GM18499 (cell line): ENCODE results near the gene WNT3.

Experiments used
- ATAC-seq: cut with Tn5 transposase; IDR thresholded peaks from one replicate; pipeline ENCODE4 v1.9.1; 2021; ENCODE audit warnings: moderate number of reproducible peaks; ENCODE audit not compliant: insufficient read depth, unreplicated experiment

Gene WNT3

GRCh38 chr17:46789610-46790009, 28.9 kb downstream of the WNT3 start:
- ATAC-seq, result no peak

GRCh38 chr17:46788796-46789195, 29.7 kb downstream of the WNT3 start:
- ATAC-seq, result no peak

GRCh38 chr17:46788300-46788699, 30.2 kb downstream of the WNT3 start:
- no peak for ATAC-seq

- ATAC-seq, result no peak
These were observed 31.0 kb downstream of the WNT3 start for GRCh38 chr17:46787478-46787877.

GRCh38 chr17:46785696-46786095, 32.8 kb downstream of the WNT3 start:
- no peak for ATAC-seq

GRCh38 chr17:46783031-46783593, 35.4 kb downstream of the WNT3 start:
- no peak for ATAC-seq

- no peak for ATAC-seq
These were observed 36.1 kb downstream of the WNT3 start for GRCh38 chr17:46782250-46782953.

- no peak for ATAC-seq
These were observed 38.5 kb downstream of the WNT3 start for GRCh38 chr17:46780003-46780373.

GRCh38 chr17:46777943-46778915, 40.3 kb downstream of the WNT3 start:
- ATAC-seq, result no peak

- no peak for ATAC-seq
These were observed 42.0 kb downstream of the WNT3 start for GRCh38 chr17:46776298-46777005.

- ATAC-seq, result no peak
These were observed 44.3 kb downstream of the WNT3 start for GRCh38 chr17:46774108-46774737.

- no peak for ATAC-seq
These were observed 44.8 kb downstream of the WNT3 start for GRCh38 chr17:46773676-46774075.

- no peak for ATAC-seq
These were observed 45.3 kb downstream of the WNT3 start for GRCh38 chr17:46773221-46773605.

GRCh38 chr17:46772475-46773220, 45.8 kb downstream of the WNT3 start:
- ATAC-seq, result no peak

- ATAC-seq, result no peak
These were observed 46.7 kb downstream of the WNT3 start for GRCh38 chr17:46771561-46772474.

GRCh38 chr17:46770818-46771560, 47.5 kb downstream of the WNT3 start:
- no peak for ATAC-seq

GRCh38 chr17:46770439-46770817, 48.1 kb downstream of the WNT3 start:
- no peak for ATAC-seq
